HEK293T (cell line): Measurements from ENCODE around the gene GINS1.

Experiments
- CTBP1 ChIP-seq: fragments of 450-650 bp; IDR thresholded peaks from 2 replicates; pipeline ENCODE4 v1.6.1; 2016; ENCODE audit warnings: borderline replicate concordance
- ELF4 ChIP-seq: fragments of 450-650 bp; IDR thresholded peaks from 2 replicates; pipeline ENCODE4 v1.6.1; 2017; ENCODE audit warnings: antibody characterized with exemption
- NFRKB ChIP-seq: fragments of 450-650 bp; IDR thresholded peaks from 2 replicates; pipeline ENCODE4 v1.6.1; 2016; ENCODE audit warnings: mild to moderate bottlenecking, moderate library complexity
- SP1 ChIP-seq: fragments of 450-650 bp; IDR thresholded peaks from 2 replicates; pipeline ENCODE4 v1.6.1; 2017
- TARDBP ChIP-seq: fragments of 450-650 bp; IDR thresholded peaks from 2 replicates; pipeline ENCODE4 v1.6.1; 2016

DNA sequence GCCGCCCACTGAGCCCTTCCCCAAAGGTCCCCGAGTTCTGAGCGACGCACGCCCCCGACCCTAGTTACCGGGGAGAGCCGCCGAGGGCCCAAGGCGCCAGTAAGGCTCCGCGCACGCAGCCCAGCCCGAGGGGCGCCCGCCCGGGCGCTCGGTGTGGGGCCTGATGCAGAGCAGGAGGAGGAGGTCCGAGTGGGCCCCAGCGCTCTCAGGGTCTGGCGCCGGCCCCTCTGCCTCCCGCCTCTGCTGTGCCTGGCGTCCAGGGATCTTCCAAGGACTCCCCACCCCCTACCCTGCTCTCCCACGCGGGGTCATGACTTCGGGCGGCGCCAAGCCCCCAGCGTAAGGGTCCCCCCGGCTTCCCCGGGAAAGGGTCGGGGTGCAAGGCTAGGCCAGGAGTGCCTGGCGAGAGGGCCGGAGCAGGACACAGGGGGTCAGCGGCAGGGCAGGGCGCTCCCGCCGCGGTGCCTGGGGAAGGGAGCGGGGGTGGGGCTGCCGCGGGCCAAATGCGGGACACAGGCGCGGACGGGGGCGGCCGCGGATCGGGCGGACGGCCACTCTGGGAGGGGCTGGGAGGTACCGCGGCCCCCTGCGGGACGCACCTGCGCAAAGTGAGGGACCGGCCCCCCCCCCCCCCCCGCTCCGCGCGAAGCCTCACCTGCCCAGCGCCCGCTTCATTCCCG, 17.5 kb upstream of the GINS1 start:
- TF ChIP-seq CTBP1 (no peak), TARDBP (no peak), SP1 (no peak), ELF4 (no peak), NFRKB (no peak)
